K562 (cell line): Measurements from ENCODE around the gene EEF1A2. TPM values are rescaled to one million over a fixed set of nuclear protein-coding genes. Genes with fewer than 3 reads are reported as not detected.
A peak's percentile ranks its signal among the peaks of the same experiment; 100 is the strongest.

Experiments used
- ATAC-seq: fragments of 200-7000 bp; cut with Tn5 transposase; 3 replicates; pipeline ENCODE4 v1.9.1; 2020; ENCODE audit warnings: moderate library complexity
- BruUV-seq: library from RNA; stranded (reverse); fragments of 400-500 nt; replicated peaks from 2 replicates; lab custom pipeline; 2021; lab: Mats Ljungman, UMichigan
- CTCF ChIA-PET: fragments of 300-600 bp; formaldehyde crosslinking; extraction: SDS; loops from one replicate; lab custom pipeline; 2021; ENCODE audit warnings: low intra/inter-chr PET ratio; lab: Yijun Ruan, JAX
- POLR2A ChIA-PET: fragments of 300-600, 350-650 bp; sonication (Branson Sonifier 250); formaldehyde crosslinking; extraction: SDS; loops from one replicate; lab custom pipeline; 2021; ENCODE audit warnings: antibody characterized with exemption, inconsistent platforms; lab: Yijun Ruan, JAX
- DNase-seq, 4 experiments: peaks; one replicate each; pipeline versions ENCODE4 v3.0.0 to v3.0.0-alpha.2; 2011 to 2018; ENCODE audit warnings: low spot score in 3 of 4, mixed read lengths in 3 of 4; ENCODE audit errors: extremely low read depth in 1 of 4
- FAIRE-seq: peaks from 2 replicates; lab custom pipeline; 2011; peaks lifted over from hg19 to GRCh38; lab: Jason Lieb, UNC
- H2AFZ ChIP-seq: 2 replicates; pipeline ENCODE4 v1.6.0; 2011; ENCODE audit warnings: low read depth, low read length, control low read depth, inconsistent platforms
- H3K27ac ChIP-seq: fragments of 200-600 bp; 3 replicates; pipeline ENCODE4 v1.8.0; 2011; ENCODE audit warnings: low read depth, mild to moderate bottlenecking, control low read depth, inconsistent platforms, low read length, moderate library complexity, mixed read lengths; ENCODE audit errors: extremely low read depth
- H3K27me3 ChIP-seq, 2 experiments: fragments of 300-600 bp in 1 of 2; 2 replicates in 1 of 2; 3 replicates in 1 of 2; pipeline versions ENCODE4 v1.6.0 to v1.8.0; 2011; ENCODE audit warnings: inconsistent platforms in 2 of 2, low read length in 2 of 2, mild to moderate bottlenecking in 1 of 2, mixed read lengths in 1 of 2, moderate library complexity in 1 of 2; ENCODE audit not compliant: control insufficient read depth in 2 of 2, insufficient read depth in 2 of 2
- H3K36me3 ChIP-seq: fragments of 300-600 bp; 3 replicates; pipeline ENCODE4 v1.8.0; 2011; ENCODE audit warnings: mild to moderate bottlenecking, low read length, inconsistent platforms; ENCODE audit not compliant: control insufficient read depth, insufficient read depth
- H3K4me1 ChIP-seq, 2 experiments: fragments of 200-600 bp in 1 of 2; replicated peaks in 1 of 2; 2 replicates in 1 of 2; 3 replicates in 1 of 2; pipeline versions ENCODE4 v1.5.1 to v1.8.0; 2011; ENCODE audit warnings: inconsistent platforms in 2 of 2, low read length in 2 of 2, mild to moderate bottlenecking in 1 of 2, mixed read lengths in 1 of 2, moderate library complexity in 1 of 2; ENCODE audit not compliant: control insufficient read depth in 2 of 2, insufficient read depth in 2 of 2
- H3K4me2 ChIP-seq: 2 replicates; pipeline ENCODE4 v1.6.1; 2011; ENCODE audit warnings: low read length, control low read depth, inconsistent platforms, mixed read lengths; ENCODE audit not compliant: insufficient read depth
- H3K4me3 ChIP-seq: fragments of 200-600 bp; sonication (generic), shearing (Covaris generic); 2 replicates; pipeline ENCODE4 v1.5.1; 2016; ENCODE audit warnings: control low read depth, inconsistent platforms
- H3K79me2 ChIP-seq: fragments of 200-600 bp; 3 replicates; pipeline ENCODE4 v1.8.0; 2011; ENCODE audit warnings: low read length, inconsistent platforms; ENCODE audit not compliant: control insufficient read depth, insufficient read depth
- H3K9ac ChIP-seq, 2 experiments: 2 replicates each; pipeline versions ENCODE4 v1.6.0 to v1.6.1; 2011; ENCODE audit warnings: low read depth in 2 of 2, low read length in 2 of 2, control low read depth in 1 of 2, inconsistent platforms in 1 of 2, mild to moderate bottlenecking in 1 of 2, mixed read lengths in 1 of 2; ENCODE audit not compliant: insufficient read depth in 1 of 2
- H3K9me1 ChIP-seq: one replicate; pipeline ENCODE4 v1.6.0; 2011; ENCODE audit warnings: inconsistent platforms, mild to moderate bottlenecking, low read length, moderate library complexity; ENCODE audit not compliant: control insufficient read depth, insufficient read depth
- H3K9me3 ChIP-seq: replicated peaks from 2 replicates; pipeline ENCODE4 v1.5.1; 2011; ENCODE audit warnings: low read depth, low read length, inconsistent platforms; ENCODE audit not compliant: control insufficient read depth, insufficient read depth
- H4K20me1 ChIP-seq: replicated peaks from 2 replicates; pipeline ENCODE4 v1.6.1; 2011; ENCODE audit warnings: low read length, inconsistent platforms, mixed read lengths; ENCODE audit not compliant: control insufficient read depth, insufficient read depth
- BCOR ChIP-seq: fragments of 450-650 bp; IDR thresholded peaks from 2 replicates; pipeline ENCODE4 v1.6.1; 2016
- CBFA2T2 ChIP-seq: fragments of 450-650 bp; conservative IDR thresholded peaks from 2 replicates; pipeline ENCODE4 v1.6.1; 2017; ENCODE audit warnings: mild to moderate bottlenecking
- FOXM1 ChIP-seq, 2 experiments: fragments of 450-650 bp in 1 of 2; sonication (generic) in 1 of 2; formaldehyde crosslinking in 1 of 2; IDR thresholded peaks; 2 replicates each; pipeline versions ENCODE4 v1.6.1 to v1.9.0; 2017 to 2022; ENCODE audit warnings: low read depth in 2 of 2, mild to moderate bottlenecking in 2 of 2, missing genetic modification reagents in 1 of 2, moderate library complexity in 1 of 2
- JUNB ChIP-seq: fragments of 450-650 bp; formaldehyde crosslinking; conservative IDR thresholded peaks from 2 replicates; pipeline ENCODE4 v1.4.0; 2020; ENCODE audit warnings: mild to moderate bottlenecking
- KDM1A ChIP-seq, 2 experiments: fragments of 450-650 bp; IDR thresholded peaks; 2 replicates each; pipeline ENCODE4 v1.6.1; 2016; ENCODE audit warnings: mild to moderate bottlenecking in 2 of 2
- NCOR1 ChIP-seq: fragments of 450-650 bp; IDR thresholded peaks from 2 replicates; pipeline ENCODE4 v1.6.1; 2016; ENCODE audit warnings: mild to moderate bottlenecking, moderate library complexity
- SMAD1 ChIP-seq: fragments of 150-350 bp; IDR thresholded peaks from 2 replicates; pipeline ENCODE4 v1.6.1; 2014; ENCODE audit warnings: low read length, low read depth; ENCODE audit not compliant: partially characterized antibody
- TBP ChIP-seq: optimal IDR thresholded peaks from 2 replicates; pipeline ENCODE3; 2011; ENCODE audit warnings: low read depth, low read length, improper control_type of control experiment
- TCF7 ChIP-seq: sonication (generic); IDR thresholded peaks from 2 replicates; pipeline ENCODE4 v1.6.1; 2016; ENCODE audit warnings: antibody characterized with exemption, borderline replicate concordance
- TCF7L2 ChIP-seq: fragments of 150-350 bp; IDR thresholded peaks from 2 replicates; pipeline ENCODE4 v1.6.1; 2016; ENCODE audit warnings: low read depth, mild to moderate bottlenecking, low read length, moderate library complexity
- ZNF217 ChIP-seq: sonication (generic); formaldehyde crosslinking; IDR thresholded peaks from 2 replicates; pipeline ENCODE4 v1.8.0; 2022; ENCODE audit warnings: mild to moderate bottlenecking, missing genetic modification reagents
- ZNF764 ChIP-seq: fragments of 250-450 bp; sonication (Bioruptor Pico); IDR thresholded peaks from 2 replicates; pipeline ENCODE4 v1.4.0; 2020; ENCODE audit warnings: low read depth, mild to moderate bottlenecking, moderate library complexity
- ZSCAN32 ChIP-seq: fragments of 450-650 bp; formaldehyde crosslinking; IDR thresholded peaks from 2 replicates; pipeline ENCODE4 v1.4.0; 2020; ENCODE audit warnings: mild to moderate bottlenecking, moderate library complexity
- WGBS: fragments of 100-300 bp; shearing (Covaris generic); methylation state at CpG from one replicate; pipeline ENCODE4 v1.1.6; 2016; ENCODE audit warnings: low coverage, mixed read lengths; ENCODE audit not compliant: insufficient coverage; ENCODE audit errors: missing lambda C conversion rate; 5-methylcytosine and 5-hydroxymethylcytosine counted together
- in situ Hi-C: fragments of 300-500 bp; cut with MboI; formaldehyde crosslinking; loops from 4 replicates; pipeline ENCODE4 v1.15.0; 2018; ENCODE audit warnings: inconsistent platforms, mixed read lengths
- intact Hi-C: fragments of 100-400 bp; cut with micrococcal nuclease; formaldehyde crosslinking; loops from 2 replicates; pipeline ENCODE4 v1.14.2; 2022
- polyA plus RNA-seq, 8 experiments: library from polyadenylated mRNA; depleted of rRNA in 4 of 8; stranded (reverse) in 5 of 8; unstranded in 3 of 8; fragments of >200 nt; fragmentation: Nextera tagmentation in 2 of 8; fragmentation: Illumina TruSeq in 1 of 8; extraction: Ambion mirVana in 2 of 8; extraction: Trizol in 1 of 8; gene quantifications; 2 replicates each; pipeline versions ENCODE4 v1.2.1 to v1.2.3, GENCODE V29; 2011 to 2014; ENCODE audit warnings: inconsistent platforms in 1 of 8, missing spikeins in 1 of 8
- total RNA-seq, 7 experiments: library from RNA; depleted of rRNA in 6 of 7; stranded (reverse); fragments of >200 nt in 6 of 7; fragmentation: Illumina TruSeq in 2 of 7; extraction: Trizol in 2 of 7; gene quantifications; 2 replicates each; pipeline versions ENCODE4 v1.2.1 to v1.2.3, GENCODE V29; 2011 to 2021; ENCODE audit warnings: low replicate concordance in 1 of 7
- TF ChIP-seq, protein P1 (sequence below): fragments of 450-650 bp; formaldehyde crosslinking; IDR thresholded peaks from 2 replicates; pipeline ENCODE4 v1.4.0; 2020; ENCODE audit warnings: mild to moderate bottlenecking, moderate library complexity

EEF1A2 gene
- total and polyA plus RNA-seq, 9 of the 15 experiments (the other 6 are each of a cell fraction or from before 2014, with no cell fraction given), result 0.04 to 29.6 (median 11.5) TPM

DNA sequence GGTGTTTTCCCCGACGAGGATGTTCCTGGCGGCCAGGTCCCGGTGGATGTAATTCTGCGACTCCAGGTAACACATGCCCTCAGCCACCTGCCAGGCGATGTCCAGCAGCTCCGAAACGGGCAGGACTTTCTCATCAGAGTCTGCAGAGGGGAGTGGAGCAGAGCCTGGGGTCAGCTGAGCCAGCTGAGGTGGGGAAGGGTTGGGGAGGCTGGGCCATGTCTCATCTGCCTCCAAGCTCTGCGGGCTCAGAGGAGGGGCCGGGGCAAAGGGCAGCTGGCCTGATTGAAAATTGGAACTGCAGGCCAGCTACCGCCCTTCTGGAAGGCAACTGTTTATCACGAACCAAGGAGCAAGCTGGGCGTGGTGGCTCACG, 31.9 kb upstream of the EEF1A2 start:
- no peaks in the 10 kb centered on the region for H3K9me3 ChIP-seq
- TF ChIP-seq BCOR (no peak), TCF7 (no peak), CBFA2T2 (0 out of 2 replicates have a peak, but pooled peaks have one; percentile 6), TBP (peak; percentile 46), KDM1A (IDR thresholded peaks at IDR 0.05) (peak; percentile 26 to 49; a peak in 2 of 4 replicates), SMAD1 (no peak), JUNB (CRISPR knock-in tag) (no peak), ZNF217 (no peak), FOXM1 (IDR thresholded peaks at IDR 0.05; ENCODE audit: low read depth) (no peak), FOXM1 (CRISPR knock-in tag; IDR thresholded peaks at IDR 0.05; ENCODE audit: low read depth) (no peak), ZNF764 (CRISPR knock-in tag) (no peak), NCOR1 (no peak), ZSCAN32 (CRISPR knock-in tag) (no peak), TCF7L2 (no peak)
- TF ChIP-seq, protein P1, sequence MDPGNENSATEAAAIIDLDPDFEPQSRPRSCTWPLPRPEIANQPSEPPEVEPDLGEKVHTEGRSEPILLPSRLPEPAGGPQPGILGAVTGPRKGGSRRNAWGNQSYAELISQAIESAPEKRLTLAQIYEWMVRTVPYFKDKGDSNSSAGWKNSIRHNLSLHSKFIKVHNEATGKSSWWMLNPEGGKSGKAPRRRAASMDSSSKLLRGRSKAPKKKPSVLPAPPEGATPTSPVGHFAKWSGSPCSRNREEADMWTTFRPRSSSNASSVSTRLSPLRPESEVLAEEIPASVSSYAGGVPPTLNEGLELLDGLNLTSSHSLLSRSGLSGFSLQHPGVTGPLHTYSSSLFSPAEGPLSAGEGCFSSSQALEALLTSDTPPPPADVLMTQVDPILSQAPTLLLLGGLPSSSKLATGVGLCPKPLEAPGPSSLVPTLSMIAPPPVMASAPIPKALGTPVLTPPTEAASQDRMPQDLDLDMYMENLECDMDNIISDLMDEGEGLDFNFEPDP (CRISPR knock-in tag), result no peak
- TF ChIP-seq, all 486 proteins: peak for 3
- FAIRE-seq (no peak), ATAC-seq (no peak), DNase-seq (peak in 1 of 4 experiments; percentile 45)
- Histone ChIP-seq H3K4me2 (no peak overlapping the region), H3K4me3 (no peak overlapping the region), H3K27me3 (peaks cover 0 to 44% of the 10 kb centered on the region in 2 experiments; a peak in 3 of 5 replicates), H3K9ac (peak overlapping the region in 1 of 2 experiments; percentile 64; a peak in 2 of 4 replicates), H3K79me2 (no peaks in the 10 kb centered on the region), H4K20me1 (peaks cover 9% of the 10 kb centered on the region; the same call in 1 of the 2 replicates), H3K27ac (no peak overlapping the region), H3K4me1 (peaks cover 0 to 56% of the 10 kb centered on the region in 2 experiments; a peak in 2 of 5 replicates), H2AFZ (no peak overlapping the region), H3K36me3 (no peaks in the 10 kb centered on the region), H3K9me1 (no peaks in the 10 kb centered on the region)
- WGBS, result 17% methylated on average over 14 of the region's 14 CpGs
- ChIA-PET CTCF (no interaction called here), POLR2A (interaction anchor here (0.5 to 2.9 kb wide), 3 partner anchors 10 to 15 kb away, joined by 3 to 19 read pairs (median 5); partner anchors contain the start of gene PPDPF)
- in situ Hi-C loops, result no loop called here
- intact Hi-C loops, result loop anchor here (10.0 kb wide), 2 partner anchors 124 to 174 kb away; partner anchors contain the start of genes ARFRP1, RTEL1, STMN3 and ZGPAT
- BruUV-seq, result no TSS peak
